HCT116 (cell line): Measurements from ENCODE around the gene RNASE8. TPM values are rescaled to one million over a fixed set of nuclear protein-coding genes. Genes with fewer than 3 reads are reported as not detected.

Experiments used
- ATAC-seq: fragments of 200-7000 bp; cut with Tn5 transposase; 2 replicates; pipeline ENCODE4 v1.9.1; 2020; ENCODE audit warnings: mild to moderate bottlenecking, moderate library complexity
- BruUV-seq: library from RNA; stranded (reverse); fragments of 400-500 nt; replicated peaks from 2 replicates; lab custom pipeline; 2021; lab: Mats Ljungman, UMichigan
- CTCF ChIA-PET: fragments of 300-600 bp; sonication (Branson Sonifier 250); formaldehyde crosslinking; loops from one replicate; lab custom pipeline; 2021; ENCODE audit warnings: antibody characterized with exemption; lab: Charles Lee
- POLR2A ChIA-PET: fragments of 300-600, 350-600 bp; sonication (Branson Sonifier 250); formaldehyde crosslinking; loops from one replicate; lab custom pipeline; 2021; ENCODE audit warnings: antibody characterized with exemption; lab: Charles Lee
- RAD21 ChIA-PET, 2 experiments: fragments of 300-600 bp; sonication (Branson Sonifier 250); formaldehyde crosslinking; loops; one replicate each; lab custom pipeline; 2023; ENCODE audit warnings: low total read pairs in 2 of 2; ENCODE audit not compliant: uncharacterized antibody in 2 of 2, unreplicated experiment in 2 of 2, low non-redundant PET in 1 of 2; lab: Charles Lee
- DNase-seq: peaks from one replicate; pipeline ENCODE4 v3.0.0-alpha.2; 2010; ENCODE audit warnings: low read depth, low spot score
- H2AFZ ChIP-seq: fragments of 200-600 bp; shearing (Covaris generic), sonication (generic); 2 replicates; pipeline ENCODE4 v1.6.1; 2017; ENCODE audit warnings: low read depth, mixed run types, mixed read lengths, antibody characterized with exemption, low read length; ENCODE audit not compliant: poor library complexity, severe bottlenecking
- H3K27ac ChIP-seq: 2 replicates; pipeline ENCODE4 v1.5.1; 2012; ENCODE audit warnings: low read depth, low read length
- H3K27me3 ChIP-seq: fragments of 200-600 bp; sonication (generic); 2 replicates; pipeline ENCODE4 v1.6.1; 2016; ENCODE audit warnings: mixed run types, low read length, mixed read lengths; ENCODE audit not compliant: insufficient read depth
- H3K36me3 ChIP-seq, 2 experiments: fragments of 200-500 bp in 1 of 2; fragments of 200-600 bp in 1 of 2; sonication (Bioruptor generic) in 1 of 2; sonication (generic) in 1 of 2; 2 replicates each; pipeline versions ENCODE4 v1.5.1 to v1.6.1; 2014 to 2016; ENCODE audit warnings: low read length in 2 of 2, inconsistent platforms in 1 of 2, mixed read lengths in 1 of 2, mixed run types in 1 of 2; ENCODE audit not compliant: insufficient read depth in 2 of 2, control insufficient read depth in 1 of 2
- H3K4me1 ChIP-seq, 2 experiments: fragments of 200-600 bp in 1 of 2; sonication (generic) in 1 of 2; 2 replicates each; pipeline versions ENCODE4 v1.5.1 to v1.6.1; 2012 to 2017; ENCODE audit warnings: low read length in 2 of 2, inconsistent platforms in 1 of 2, mild to moderate bottlenecking in 1 of 2, mixed read lengths in 1 of 2, mixed run types in 1 of 2, moderate library complexity in 1 of 2; ENCODE audit not compliant: insufficient read depth in 2 of 2, control insufficient read depth in 1 of 2
- H3K4me2 ChIP-seq: fragments of 200-600 bp; sonication (generic); 2 replicates; pipeline ENCODE4 v1.6.1; 2017; ENCODE audit warnings: mixed run types, low read length, mixed read lengths
- H3K4me3 ChIP-seq, 2 experiments: fragments of 200-600 bp in 1 of 2; sonication (generic) in 1 of 2; replicated peaks in 1 of 2; 2 replicates each; pipeline ENCODE4 v1.5.1; 2011 to 2016; ENCODE audit warnings: low read length in 2 of 2, control low read depth in 1 of 2, low read depth in 1 of 2, mild to moderate bottlenecking in 1 of 2, mixed read lengths in 1 of 2, mixed run types in 1 of 2
- H3K79me2 ChIP-seq: fragments of 200-600 bp; sonication (generic); 2 replicates; pipeline ENCODE4 v1.6.1; 2017; ENCODE audit warnings: mild to moderate bottlenecking, mixed run types, low read length, moderate library complexity, mixed read lengths; ENCODE audit not compliant: insufficient read depth
- H3K9ac ChIP-seq: fragments of 200-600 bp; sonication (generic); 2 replicates; pipeline ENCODE4 v1.6.1; 2016; ENCODE audit warnings: low read length, mixed read lengths
- H3K9me2 ChIP-seq: fragments of 200-600 bp; sonication (generic), shearing (Covaris generic); 2 replicates; pipeline ENCODE4 v1.6.1; 2017; ENCODE audit warnings: mixed run types, mild to moderate bottlenecking, moderate library complexity; ENCODE audit not compliant: insufficient read depth
- H3K9me3 ChIP-seq, 2 experiments: fragments of 200-500 bp in 1 of 2; fragments of 200-600 bp in 1 of 2; sonication (Bioruptor generic) in 1 of 2; sonication (generic) in 1 of 2; 2 replicates each; pipeline ENCODE4 v1.6.1; 2014 to 2017; ENCODE audit warnings: low read length in 2 of 2, mixed read lengths in 2 of 2, inconsistent platforms in 1 of 2, low read depth in 1 of 2, mild to moderate bottlenecking in 1 of 2, mixed run types in 1 of 2, moderate library complexity in 1 of 2; ENCODE audit not compliant: control insufficient read depth in 1 of 2, insufficient read depth in 1 of 2
- H4K20me1 ChIP-seq: fragments of 200-600 bp; sonication (generic), shearing (Covaris generic); 2 replicates; pipeline ENCODE4 v1.6.1; 2017; ENCODE audit warnings: mixed run types, mild to moderate bottlenecking, moderate library complexity; ENCODE audit not compliant: insufficient read depth
- ATF3 ChIP-seq: IDR thresholded peaks from 2 replicates; pipeline ENCODE4 v1.6.1; 2012
- CBX3 ChIP-seq: IDR thresholded peaks from 2 replicates; pipeline ENCODE4 v1.6.1; 2012; ENCODE audit warnings: low read depth
- CEBPB ChIP-seq: IDR thresholded peaks from 2 replicates; pipeline ENCODE4 v1.6.1; 2012; ENCODE audit warnings: low read depth
- EGR1 ChIP-seq: IDR thresholded peaks from 2 replicates; pipeline ENCODE4 v1.6.1; 2012; ENCODE audit warnings: low read depth
- ELF1 ChIP-seq: IDR thresholded peaks from 2 replicates; pipeline ENCODE4 v1.6.1; 2012; ENCODE audit warnings: low read depth, borderline replicate concordance
- EZH2 ChIP-seq: fragments of 200-600 bp; sonication (generic); IDR thresholded peaks from 2 replicates; pipeline ENCODE4 v1.6.1; 2017; ENCODE audit warnings: antibody characterized with exemption, mixed run types
- EZH2phosphoT487 ChIP-seq: fragments of 200-600 bp; IDR thresholded peaks from 2 replicates; pipeline ENCODE4 v1.6.1; 2018; ENCODE audit warnings: antibody characterized with exemption, borderline replicate concordance
- FOSL1 ChIP-seq: IDR thresholded peaks from 2 replicates; pipeline ENCODE4 v1.6.1; 2012; ENCODE audit warnings: low read depth
- JUND ChIP-seq: IDR thresholded peaks from 2 replicates; pipeline ENCODE4 v1.6.1; 2012
- MAX ChIP-seq: IDR thresholded peaks from 2 replicates; pipeline ENCODE4 v1.6.1; 2012
- POLR2A ChIP-seq: IDR thresholded peaks from 2 replicates; pipeline ENCODE4 v1.7.0; 2011; ENCODE audit warnings: borderline replicate concordance; ENCODE audit not compliant: insufficient read depth, insufficient read length; ENCODE audit errors: extremely low read depth
- POLR2AphosphoS5 ChIP-seq: IDR thresholded peaks from 2 replicates; pipeline ENCODE4 v1.6.1; 2011; ENCODE audit warnings: mild to moderate bottlenecking, low read depth, low read length, moderate library complexity
- RAD21 ChIP-seq: IDR thresholded peaks from 2 replicates; pipeline ENCODE4 v1.6.1; 2012; ENCODE audit warnings: low read depth, mild to moderate bottlenecking
- SP1 ChIP-seq: IDR thresholded peaks from 2 replicates; pipeline ENCODE4 v1.6.1; 2012; ENCODE audit warnings: low read depth
- TCF7L2 ChIP-seq: IDR thresholded peaks from 2 replicates; pipeline ENCODE4 v1.7.0; 2011; ENCODE audit warnings: borderline replicate concordance, inconsistent platforms; ENCODE audit not compliant: insufficient read depth, insufficient read length; ENCODE audit errors: extremely low read depth
- ZFX ChIP-seq: fragments of 450-650 bp; IDR thresholded peaks from 2 replicates; pipeline ENCODE4 v1.6.1; 2017
- intact Hi-C: fragments of 100-400 bp; cut with micrococcal nuclease; formaldehyde crosslinking; loops from 2 replicates; pipeline ENCODE4 v1.10.0; 2022
- total RNA-seq: library from RNA; stranded (reverse); gene quantifications from one replicate; pipeline ENCODE4 v1.2.1, GENCODE V29; 2021; ENCODE audit not compliant: unreplicated experiment

Gene RNASE8
- total RNA-seq, 1 experiment from 2014 or later: not detected

GRCh38 chr14:21096978-21097635 lies 39.5 kb downstream of the RNASE8 start:
- intact Hi-C loops: no loop called here

GRCh38 chr14:21097636-21098075 lies 40.0 kb downstream of the RNASE8 start:
- Histone ChIP-seq H3K4me1 (peaks cover 18 to 29% of the 10 kb centered on the region in 2 experiments), H4K20me1 (no peaks in the 10 kb centered on the region), H3K4me2 (no peak overlapping the region), H3K27me3 (no peaks in the 10 kb centered on the region), H3K4me3 (no peak overlapping the region), H3K27ac (no peak overlapping the region), H3K9me2 (no peaks in the 10 kb centered on the region), H3K79me2 (no peaks in the 10 kb centered on the region), H3K36me3 (no peaks in the 10 kb centered on the region), H2AFZ (no peak overlapping the region), H3K9me3 (no peaks in the 10 kb centered on the region), H3K9ac (no peak overlapping the region)
- ChIA-PET POLR2A (no interaction called here), CTCF (interaction anchor here (1.3 to 1.4 kb wide), 2 partner anchors 29 to 83 kb away, joined by 4 to 7 read pairs; no protein-coding TSS in a partner anchor), RAD21 (no interaction called here)
- ATAC-seq (no peak), DNase-seq (no peak)
- no peak for TF ChIP-seq SP1
- no peak for TF ChIP-seq CBX3
- no peak for TF ChIP-seq EGR1
- TF ChIP-seq EZH2: no peak
- TF ChIP-seq CEBPB: no peak
- TF ChIP-seq EZH2phosphoT487: no peak
- no peak for TF ChIP-seq ELF1
- TF ChIP-seq ZFX: no peak
- TF ChIP-seq FOSL1: no peak
- no peak for TF ChIP-seq MAX
- no TSS peak for BruUV-seq
- intact Hi-C loops: no loop called here

More at GRCh38 chr14:21096978-21097635, 39.5 kb downstream of the RNASE8 start:
- Histone ChIP-seq H3K9ac (no peak overlapping the region), H3K4me2 (no peak overlapping the region), H3K4me3 (no peak overlapping the region), H3K79me2 (no peaks in the 10 kb centered on the region), H4K20me1 (no peaks in the 10 kb centered on the region), H3K9me2 (no peaks in the 10 kb centered on the region), H3K4me1 (peaks cover 12 to 24% of the 10 kb centered on the region in 2 experiments), H3K27me3 (no peaks in the 10 kb centered on the region), H3K36me3 (no peaks in the 10 kb centered on the region), H2AFZ (no peak overlapping the region), H3K27ac (peak overlapping the region; percentile 27; the same call in 1 of the 2 replicates), H3K9me3 (no peaks in the 10 kb centered on the region)
- ChIA-PET POLR2A (no interaction called here), RAD21 (no interaction called here), CTCF (interaction anchor here (1.3 to 1.4 kb wide), 2 partner anchors 28 to 82 kb away, joined by 4 to 7 read pairs; no protein-coding TSS in a partner anchor)
- DNase-seq (no peak), ATAC-seq (no peak)
- BruUV-seq: no TSS peak
- TF ChIP-seq POLR2A (no peak), JUND (no peak), POLR2AphosphoS5 (no peak), RAD21 (no peak), ATF3 (no peak), TCF7L2 (no peak)
